Umbilical cord (tissue), 2 donors: Measurements from ENCODE around the gene GCGR. TPM values are rescaled to one million over a fixed set of nuclear protein-coding genes. Genes with fewer than 3 reads are reported as not detected.

ENCODE experiments used
- DNase-seq: peaks from one replicate; pipeline ENCODE4 v3.0.0-alpha.2; 2015; ENCODE audit warnings: low spot score
- total RNA-seq: library from RNA; depleted of rRNA; stranded (reverse); fragments of >200 nt; gene quantifications from one replicate; pipeline ENCODE4 v1.2.3, GENCODE V29; 2014; ENCODE audit warnings: low replicate concordance; ENCODE audit not compliant: insufficient read depth

The GCGR gene
- total RNA-seq = 2.9 TPM

DNA sequence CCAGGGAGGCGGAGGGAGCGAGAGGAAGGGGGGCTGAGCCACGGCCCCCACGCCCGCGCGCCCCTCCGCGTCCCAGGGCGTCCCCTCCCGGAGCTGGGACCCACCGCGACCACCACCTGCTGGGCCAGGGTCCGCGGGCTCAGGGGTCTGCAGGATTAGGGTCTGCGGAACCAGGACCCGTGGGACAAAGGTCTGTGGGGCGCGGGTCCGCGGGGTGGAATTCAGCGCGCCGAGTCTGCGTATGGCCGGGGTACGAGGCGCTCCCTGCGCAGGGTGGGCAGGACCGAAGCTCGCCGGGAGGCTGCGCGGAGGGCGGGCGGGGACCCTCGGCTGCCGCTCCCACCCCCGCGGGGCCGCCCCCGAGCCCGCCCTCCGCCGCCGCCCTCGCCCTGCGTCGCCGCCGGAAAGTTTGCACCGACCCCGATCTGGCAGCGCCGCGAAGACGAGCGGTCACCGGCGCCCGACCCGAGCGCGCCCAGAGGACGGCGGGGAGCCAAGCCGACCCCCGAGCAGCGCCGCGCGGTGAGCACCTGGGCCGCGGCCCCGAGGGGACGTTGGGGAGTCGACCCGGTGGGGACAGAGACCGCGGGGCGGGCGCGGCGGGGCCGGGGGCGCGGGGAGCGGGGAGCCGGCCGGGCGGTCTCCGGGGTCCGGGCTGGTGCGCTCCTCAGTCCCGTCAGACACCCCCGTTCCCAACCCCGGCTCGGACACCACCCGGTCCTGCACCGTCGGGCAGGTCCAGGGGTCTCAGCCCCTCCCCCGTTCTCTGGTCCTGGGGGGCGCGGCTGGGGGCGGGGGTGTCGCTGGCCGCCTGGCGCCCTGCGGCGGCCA, at the start of gene GCGR:
GCGR (plus strand) TSS at position 423 of the 831 bp plus-strand sequence. CDS start 4,869 bp downstream, outside the sequence.
- DNase-seq = no peak

DNA sequence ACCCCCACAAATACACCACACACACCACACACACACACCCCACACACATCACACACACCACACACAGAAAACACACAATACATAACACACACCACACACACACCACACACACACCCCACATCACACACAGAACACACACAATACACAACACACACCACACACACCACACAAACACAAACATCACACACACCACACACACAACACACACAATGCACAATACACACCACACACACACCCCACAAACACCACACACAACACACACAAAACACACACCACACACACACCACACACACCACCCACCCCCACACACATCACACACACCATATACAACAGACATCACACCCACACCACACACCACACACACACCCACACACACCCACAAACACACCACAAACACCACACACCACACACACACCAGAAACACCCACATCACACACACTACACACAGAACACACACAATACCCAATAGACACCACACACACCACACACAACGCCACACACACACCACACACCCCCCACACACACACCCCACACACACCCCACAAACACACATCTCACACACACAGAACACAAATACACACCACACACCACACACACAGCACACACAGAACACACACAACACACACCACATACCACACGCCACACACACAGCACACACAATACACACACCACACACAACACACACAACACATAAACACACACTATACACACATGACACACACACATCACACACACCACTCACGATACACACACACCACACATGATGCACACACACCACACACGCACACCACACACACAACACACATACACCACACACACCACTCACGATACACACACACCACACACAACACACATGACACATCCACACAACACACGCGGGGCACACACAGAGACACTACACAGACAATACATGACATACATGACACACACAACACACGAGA, 11.0 kb upstream of the GCGR start:
- no peak for DNase-seq

DNA sequence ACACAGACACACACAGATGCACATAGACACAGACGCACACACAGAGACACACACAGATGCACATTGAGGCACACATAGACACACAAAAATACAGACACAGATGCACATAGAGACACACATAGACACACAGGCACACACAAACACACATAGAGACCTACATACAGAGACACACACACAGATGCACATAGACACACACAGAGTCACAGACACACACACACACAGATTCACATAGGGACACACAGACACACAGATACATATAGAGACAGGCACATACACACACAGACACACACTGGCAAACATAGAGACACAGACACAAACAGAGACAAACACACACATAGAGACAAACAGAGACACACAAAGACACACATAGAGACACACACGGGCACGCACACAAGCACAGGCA, 9.9 kb upstream of the GCGR start:
- no peak for DNase-seq

DNA sequence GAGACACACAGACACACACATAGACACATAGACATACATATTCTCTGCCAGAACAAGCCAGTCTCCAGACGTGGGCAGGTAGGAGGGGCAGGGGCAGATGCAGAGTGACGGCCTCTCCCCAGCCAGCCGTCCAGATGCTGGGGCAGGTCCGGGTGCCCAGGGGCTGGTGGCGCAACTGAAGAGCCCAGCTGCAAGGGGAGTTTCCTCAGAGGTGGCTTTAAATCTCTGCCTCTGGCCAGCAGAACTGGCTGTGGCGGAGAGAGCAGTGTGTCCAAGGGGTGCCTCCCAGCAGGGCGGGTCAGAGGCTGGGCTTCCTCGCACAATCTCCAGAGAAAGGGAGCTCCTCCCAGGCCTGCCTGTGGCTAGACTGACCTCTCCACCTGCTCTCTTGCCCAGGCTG, 9.4 kb upstream of the GCGR start:
- DNase-seq = no peak

DNA sequence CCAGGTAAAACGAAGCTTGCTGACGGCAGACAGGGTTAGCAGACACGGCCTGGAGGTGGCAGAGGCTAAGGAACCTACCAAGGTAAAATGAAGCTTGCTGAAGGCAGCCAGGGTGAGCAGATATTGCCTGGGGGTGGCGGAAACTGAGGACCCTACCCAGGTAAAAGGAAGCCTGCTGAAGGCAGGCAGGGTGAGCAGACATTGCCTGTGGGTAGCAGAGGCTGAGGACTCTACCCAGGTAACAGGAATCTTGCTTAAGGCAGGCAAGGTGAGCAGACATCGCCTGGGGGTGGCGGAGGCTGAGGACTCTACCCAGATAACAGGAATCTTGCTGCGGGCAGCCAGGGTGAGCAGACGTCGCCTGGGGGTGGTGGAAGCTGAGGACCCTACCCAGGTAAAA, 2.6 kb upstream of the GCGR start:
- DNase-seq = no peak

DNA sequence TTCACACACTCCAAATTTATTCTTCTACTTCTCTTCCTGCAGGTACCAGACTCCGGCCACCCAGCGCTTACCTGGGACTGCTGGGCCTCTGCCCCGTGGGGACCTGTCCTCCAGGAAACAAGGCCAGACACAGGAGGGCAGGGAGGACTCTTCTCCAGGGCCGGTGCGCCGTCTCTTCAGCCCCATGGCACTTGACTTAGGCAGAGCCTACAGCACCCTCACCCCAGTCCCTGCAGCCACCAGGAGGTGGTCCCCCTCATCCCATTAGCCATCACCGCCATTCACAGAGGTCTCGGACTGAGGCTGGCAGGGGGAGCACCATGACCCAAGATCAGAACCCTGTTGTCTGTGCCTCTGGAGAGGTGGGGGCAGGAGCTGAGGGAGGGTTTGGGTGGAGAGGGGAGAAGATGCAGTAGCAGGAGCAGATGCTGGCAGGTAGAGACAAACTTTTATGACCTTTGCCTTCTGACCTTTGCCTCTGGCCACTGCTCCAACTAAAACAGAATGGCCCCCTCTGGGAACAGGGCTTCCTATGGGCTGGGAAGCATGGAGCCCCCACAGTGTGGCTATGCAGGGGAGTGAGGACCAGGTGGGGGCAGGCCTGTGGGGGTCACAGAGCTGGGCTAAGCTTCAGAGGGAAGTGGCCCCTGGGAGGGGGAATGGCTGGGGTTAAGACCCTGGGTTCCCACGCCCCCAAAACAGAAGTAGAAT, 1.7 kb upstream of the GCGR start:
- DNase-seq = no peak

DNA sequence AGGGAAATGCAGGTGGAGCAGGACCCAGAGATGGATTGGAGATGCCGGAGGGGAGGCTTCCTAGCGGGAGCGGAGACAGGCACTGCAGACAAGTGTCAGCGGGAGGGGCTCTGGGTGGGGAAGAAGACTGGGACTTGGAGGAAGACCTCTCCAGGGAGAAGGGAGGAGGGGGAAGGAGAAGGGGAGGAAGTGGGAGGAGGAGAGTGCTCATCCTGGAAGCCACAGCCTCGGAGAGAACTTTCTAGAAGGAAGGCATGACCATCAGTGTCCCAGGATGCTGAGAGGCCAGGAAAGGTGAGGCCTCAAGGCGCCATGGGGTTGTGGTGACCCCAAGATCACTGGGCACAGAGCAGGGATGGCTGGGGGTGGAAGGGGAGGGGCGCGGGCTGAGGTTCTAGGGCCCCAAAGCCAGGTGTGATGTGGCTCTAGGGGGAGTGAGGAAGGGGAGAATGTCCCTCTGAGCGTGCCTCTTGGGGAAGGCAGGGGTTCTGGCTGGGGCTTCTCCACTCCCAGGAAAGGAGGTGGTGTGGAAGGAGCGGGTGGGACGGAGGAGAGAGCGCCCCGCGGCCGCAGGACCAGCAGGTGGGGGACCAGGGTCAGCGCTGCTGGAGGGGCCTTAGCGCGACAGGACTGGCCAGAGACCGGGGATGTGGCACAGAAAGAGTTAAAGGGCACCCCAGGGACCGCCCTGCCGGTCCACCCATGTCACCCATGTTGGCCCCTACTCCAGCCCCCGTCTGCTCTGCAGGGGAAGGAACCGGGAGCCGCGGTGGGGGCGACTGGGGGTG, 900 bp upstream of the GCGR start:
- DNase-seq = no peak

DNA sequence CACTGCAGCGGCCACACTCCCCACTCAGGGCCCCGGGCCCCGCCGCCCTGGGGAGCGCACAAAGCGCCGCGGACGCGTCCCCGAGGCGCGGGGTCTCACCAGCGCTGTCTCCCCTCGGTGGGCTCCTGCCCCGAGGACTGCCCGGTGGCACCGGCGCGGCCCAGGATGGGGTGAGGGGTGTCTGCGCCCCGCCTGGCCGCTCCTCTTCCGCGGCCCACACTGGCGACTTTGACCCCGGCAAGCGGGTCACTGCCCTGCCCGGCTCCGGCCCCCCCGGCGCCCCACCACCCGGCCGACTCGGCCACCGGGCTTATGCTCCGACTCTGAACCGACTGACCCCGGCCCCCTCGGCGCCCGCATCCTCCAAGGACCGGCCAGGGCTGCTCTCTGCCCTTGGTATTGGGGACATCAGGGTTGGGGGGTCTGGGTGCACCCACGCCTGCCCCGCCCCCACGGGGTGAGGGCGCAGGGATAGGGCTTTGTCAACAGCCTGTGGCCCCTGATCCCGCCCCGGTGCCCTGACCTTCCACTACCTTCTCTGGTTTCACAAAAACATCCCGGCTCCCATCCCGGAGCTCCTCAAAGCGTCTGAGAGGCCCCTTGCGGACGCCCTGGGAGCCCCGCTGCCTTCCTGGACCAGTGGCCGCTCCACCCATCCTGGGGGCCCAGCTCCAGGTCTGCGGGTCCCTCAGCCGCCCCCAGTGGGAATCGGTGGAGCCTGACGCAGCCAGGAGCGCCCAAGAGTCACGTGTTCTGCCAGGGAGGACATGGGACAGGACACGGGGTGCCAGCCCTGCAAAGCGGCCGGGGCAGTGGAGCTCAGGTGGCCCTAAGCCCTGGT, 829 bp downstream of the GCGR start:
- DNase-seq = no peak

DNA sequence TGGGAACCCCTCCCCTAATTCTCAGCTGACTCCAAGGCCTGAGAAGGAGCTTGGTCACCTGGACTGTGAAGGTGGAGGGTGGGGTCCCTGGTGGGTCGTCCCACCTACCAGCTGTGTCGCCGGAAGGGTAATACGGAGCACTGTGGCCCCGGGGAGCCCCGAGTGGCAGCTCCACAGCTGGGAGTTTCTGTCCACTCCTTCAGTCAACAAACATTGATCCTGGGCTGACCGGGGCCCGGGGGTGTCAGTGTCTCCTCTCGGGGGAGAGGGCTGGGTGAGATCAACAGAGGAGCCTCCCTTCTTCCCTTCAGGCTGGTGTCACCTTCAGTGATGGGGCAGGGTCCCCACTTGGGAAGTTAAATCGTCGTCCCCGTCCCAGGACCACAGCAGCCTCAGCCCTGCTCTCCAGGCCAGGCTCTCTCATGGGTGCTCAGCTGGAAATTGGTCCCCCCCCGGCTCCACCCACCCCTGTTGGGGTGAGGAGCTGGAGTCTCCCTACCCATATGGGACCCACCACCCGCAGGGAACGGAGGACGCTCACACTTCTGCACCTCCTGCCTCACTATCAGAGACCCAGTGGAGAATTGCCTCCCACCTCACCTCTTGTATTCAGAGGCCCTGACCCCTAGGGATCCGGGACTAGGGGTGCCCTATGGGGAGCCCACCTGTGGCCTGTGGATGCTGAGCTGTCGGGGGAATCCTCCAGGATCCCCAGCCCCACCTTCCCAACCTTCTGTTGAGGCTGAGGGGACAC, 1.9 kb downstream of the GCGR start:
- DNase-seq = no peak

DNA sequence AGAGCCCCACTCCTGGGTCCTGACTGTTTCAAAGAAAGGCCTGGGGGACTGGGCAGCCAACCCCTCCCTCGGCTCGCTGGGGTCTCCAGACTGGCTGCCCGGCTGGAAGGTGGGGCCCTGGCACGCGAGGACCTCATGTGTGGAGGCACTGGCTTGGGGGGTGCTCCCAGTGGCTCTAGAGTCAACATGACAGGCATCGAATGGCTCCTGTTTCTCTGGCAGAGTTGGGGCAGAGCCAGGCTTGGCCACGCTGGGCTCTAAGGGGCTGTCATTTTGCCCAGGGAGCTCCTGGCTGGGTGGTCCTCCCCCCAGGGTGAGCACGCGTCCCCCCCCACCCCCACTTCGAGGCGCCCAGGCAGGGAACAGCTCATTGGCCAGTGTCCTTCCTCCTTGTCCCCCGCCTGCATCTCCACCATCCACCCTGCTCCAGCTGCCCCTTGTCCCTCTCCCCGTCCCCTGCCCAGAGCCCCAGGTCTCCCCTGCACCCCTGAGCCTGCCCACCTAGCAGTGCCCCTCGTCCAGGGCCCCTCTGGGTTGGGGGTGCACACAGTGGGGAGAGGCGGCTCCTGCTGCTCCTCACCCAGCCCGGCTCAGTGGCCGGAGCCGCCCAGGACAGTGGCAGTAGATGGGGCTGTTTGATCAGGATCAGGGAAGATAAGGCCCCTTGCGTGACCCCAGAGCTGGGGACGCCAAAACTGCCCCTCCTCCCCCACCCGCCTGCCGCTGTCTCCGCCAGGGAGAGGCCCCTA, 2.7 kb downstream of the GCGR start:
- DNase-seq = no peak

DNA sequence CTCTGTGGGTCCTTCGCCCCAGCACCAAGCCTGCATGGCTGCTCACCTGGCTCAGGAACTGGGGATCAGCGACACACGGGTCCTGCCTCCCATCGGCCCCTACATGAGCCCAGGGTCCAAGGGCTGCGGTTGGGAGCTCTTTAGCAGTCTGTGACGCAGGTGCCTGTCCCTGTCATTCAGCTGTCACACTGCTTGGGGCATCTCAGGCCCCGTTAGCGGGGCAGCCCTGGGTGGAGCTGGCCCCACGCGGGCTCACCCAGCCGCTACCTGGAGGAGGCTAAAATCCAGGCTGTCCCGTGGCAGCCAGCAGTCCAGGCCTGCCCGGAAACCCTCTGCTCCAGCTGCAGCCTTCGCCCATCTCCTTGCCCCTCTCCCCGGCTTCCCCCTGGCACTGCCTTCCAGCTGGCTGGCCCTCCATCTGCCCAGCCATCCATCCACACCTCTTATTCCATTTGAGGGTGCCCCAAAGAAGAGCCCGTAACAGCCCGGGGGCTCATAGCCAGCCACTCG, 3.3 kb downstream of the GCGR start:
- no peak for DNase-seq

DNA sequence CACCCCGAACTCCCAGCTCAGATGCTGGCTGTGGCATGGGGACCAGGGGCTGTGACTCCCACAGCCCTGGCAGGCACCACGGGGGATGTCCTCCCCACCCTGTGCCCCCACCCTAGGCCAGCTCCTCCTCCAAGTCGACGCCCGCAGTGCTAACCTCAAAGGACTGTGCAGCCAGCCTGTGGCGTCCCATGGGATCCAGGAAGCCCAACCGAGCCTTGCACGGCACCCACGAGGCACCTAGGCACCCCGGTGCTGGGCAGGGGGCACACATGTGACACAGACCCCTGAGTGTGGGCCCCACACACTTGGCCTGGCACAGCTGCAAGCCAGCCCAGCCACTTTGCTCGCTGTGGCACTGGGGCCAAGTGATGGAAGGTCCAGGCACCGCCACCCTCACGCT, 3.9 kb downstream of the GCGR start:
- no peak for DNase-seq

DNA sequence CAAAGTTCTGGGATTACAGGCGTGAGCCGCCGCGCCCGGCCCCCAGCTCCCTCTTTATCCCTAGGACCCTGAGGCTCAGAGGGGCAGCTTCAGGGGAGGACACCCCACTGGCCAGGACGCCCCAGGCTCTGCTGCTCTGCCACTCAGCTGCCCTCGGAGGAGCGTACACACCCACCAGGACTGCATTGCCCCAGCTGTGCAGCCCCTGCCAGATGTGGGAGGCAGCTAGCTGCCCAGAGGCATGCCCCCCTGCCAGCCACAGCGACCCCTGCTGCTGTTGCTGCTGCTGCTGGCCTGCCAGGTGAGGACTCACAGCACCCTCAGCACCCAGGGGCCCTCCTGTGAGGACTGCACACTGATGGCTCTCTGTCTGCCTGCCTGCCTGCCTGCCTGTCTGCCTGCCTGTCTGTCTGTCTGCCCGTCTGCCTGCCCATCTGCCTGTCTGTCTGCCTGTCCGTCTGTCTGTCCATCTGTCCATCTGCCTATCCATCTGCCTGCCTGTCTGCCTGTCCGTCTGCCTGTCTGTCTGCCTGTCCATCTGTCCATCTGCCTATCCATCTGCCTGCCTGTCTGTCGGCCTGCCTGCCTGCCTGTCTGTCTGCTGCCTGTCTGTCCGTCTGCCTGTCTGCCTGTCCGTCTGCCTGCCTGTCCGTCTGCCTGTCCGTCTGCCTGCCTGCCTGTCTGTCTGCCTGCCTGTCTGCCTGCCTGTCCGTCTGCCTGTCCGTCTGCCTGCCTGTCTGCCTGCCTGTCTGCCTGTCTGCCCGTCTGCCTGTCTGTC, 5.0 kb downstream of the GCGR start:
- DNase-seq = no peak

DNA sequence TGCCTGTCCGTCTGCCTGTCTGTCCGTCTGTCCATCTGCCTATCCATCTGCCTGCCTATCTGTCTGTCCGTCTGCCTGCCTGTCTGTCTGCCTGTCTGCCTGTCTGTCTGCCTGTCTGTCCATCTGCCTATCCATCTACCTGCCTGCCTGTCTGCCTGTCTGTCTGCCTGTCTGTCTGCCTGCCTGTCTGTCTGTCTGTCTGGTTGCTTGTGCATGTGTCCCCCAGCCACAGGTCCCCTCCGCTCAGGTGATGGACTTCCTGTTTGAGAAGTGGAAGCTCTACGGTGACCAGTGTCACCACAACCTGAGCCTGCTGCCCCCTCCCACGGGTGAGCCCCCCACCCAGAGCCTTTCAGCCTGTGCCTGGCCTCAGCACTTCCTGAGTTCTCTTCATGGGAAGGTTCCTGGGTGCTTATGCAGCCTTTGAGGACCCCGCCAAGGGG, 5.6 kb downstream of the GCGR start:
- no peak for DNase-seq

DNA sequence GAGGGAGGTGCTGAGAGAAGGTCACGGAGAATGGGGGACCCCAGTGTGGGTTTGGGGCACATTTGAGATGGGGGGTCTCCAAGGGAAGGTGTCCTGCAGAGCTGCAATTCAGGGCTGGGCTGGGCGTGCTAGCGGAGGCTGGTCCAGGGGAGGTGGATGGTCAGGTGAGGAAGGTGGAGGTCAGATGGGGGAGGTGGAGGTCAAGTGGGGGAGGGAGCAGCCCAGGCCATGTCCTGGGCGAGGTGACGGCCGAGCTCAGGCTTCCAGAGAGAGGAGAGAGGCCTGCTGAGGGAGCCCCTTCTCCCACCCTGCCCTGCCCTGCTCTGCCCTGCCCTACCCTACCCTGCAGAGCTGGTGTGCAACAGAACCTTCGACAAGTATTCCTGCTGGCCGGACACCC, 6.5 kb downstream of the GCGR start:
- DNase-seq = no peak

DNA sequence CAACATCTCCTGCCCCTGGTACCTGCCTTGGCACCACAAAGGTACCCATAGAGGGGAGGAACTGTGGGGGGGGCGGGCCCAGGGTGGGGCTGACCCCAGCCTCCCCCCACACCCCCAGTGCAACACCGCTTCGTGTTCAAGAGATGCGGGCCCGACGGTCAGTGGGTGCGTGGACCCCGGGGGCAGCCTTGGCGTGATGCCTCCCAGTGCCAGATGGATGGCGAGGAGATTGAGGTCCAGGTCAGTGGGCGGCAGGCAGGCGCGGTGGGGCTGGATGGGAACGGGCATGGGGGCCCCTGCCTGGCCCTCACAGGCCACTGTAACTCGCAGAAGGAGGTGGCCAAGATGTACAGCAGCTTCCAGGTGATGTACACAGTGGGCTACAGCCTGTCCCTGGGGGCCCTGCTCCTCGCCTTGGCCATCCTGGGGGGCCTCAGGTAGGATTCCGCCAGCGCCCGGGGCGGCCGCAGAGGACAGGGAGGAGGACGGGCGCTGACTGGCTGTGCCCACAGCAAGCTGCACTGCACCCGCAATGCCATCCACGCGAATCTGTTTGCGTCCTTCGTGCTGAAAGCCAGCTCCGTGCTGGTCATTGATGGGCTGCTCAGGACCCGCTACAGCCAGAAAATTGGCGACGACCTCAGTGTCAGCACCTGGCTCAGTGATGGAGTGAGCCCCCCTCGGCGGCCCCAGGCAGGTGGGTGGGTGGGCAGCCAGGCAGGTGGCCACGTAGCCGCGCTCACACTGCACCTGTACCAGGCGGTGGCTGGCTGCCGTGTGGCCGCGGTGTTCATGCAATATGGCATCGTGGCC, 7.1 kb downstream of the GCGR start:
- no peak for DNase-seq
